ENCODE results near the gene CNNM2.

DNA sequence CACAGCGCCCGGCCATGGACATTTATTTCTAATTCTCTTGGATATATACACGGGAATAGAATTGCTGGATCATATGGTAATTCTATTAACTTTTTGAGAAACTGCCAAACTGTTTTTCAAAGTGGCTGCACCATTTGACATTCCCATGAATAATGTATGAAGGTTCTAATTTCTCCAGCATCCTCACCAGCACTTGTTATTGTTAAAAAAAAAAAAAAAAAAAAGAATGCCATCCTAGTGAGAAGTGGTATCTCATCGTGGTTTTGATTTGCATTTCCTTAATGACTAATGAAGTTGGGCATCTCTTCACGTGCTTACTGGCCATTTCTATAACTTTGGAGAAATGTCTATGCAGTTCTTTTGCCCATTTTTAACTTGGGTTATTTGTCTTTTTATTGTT is 13.5 kb downstream of the CNNM2 start:
- TF ChIP-seq, protein P1, sequence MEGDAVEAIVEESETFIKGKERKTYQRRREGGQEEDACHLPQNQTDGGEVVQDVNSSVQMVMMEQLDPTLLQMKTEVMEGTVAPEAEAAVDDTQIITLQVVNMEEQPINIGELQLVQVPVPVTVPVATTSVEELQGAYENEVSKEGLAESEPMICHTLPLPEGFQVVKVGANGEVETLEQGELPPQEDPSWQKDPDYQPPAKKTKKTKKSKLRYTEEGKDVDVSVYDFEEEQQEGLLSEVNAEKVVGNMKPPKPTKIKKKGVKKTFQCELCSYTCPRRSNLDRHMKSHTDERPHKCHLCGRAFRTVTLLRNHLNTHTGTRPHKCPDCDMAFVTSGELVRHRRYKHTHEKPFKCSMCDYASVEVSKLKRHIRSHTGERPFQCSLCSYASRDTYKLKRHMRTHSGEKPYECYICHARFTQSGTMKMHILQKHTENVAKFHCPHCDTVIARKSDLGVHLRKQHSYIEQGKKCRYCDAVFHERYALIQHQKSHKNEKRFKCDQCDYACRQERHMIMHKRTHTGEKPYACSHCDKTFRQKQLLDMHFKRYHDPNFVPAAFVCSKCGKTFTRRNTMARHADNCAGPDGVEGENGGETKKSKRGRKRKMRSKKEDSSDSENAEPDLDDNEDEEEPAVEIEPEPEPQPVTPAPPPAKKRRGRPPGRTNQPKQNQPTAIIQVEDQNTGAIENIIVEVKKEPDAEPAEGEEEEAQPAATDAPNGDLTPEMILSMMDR (conservative IDR thresholded peaks at IDR 0.05 in 1 of 2, IDR thresholded peaks at IDR 0.05 in 1 of 2; ENCODE audit: extremely low read depth in 1 of 2, insufficient read depth in 1 of 2, low read depth in 1 of 2, low read length in 2 of 2) = no peak
- no peak for TF ChIP-seq EZH2 (IDR thresholded peaks at IDR 0.05; ENCODE audit: borderline replicate concordance, low read length)
